BJ (cell line): ENCODE data around the gene IGFBPL1. TPM values are rescaled to one million over a fixed set of nuclear protein-coding genes. Genes with fewer than 3 reads are reported as not detected.
"Not testable (repeated sequence)": the region's sequence is repeated elsewhere in the genome, so short reads cannot be mapped to it uniquely, and the experiment has no call there.

Experiments used
- CTCF ChIA-PET: fragments of 350-600 bp; formaldehyde crosslinking; extraction: SDS; loops from one replicate; lab custom pipeline; 2021; ENCODE audit warnings: antibody characterized with exemption, inconsistent platforms; lab: Yijun Ruan, JAX
- POLR2A ChIA-PET: fragments of 300-600 bp; sonication (Branson Sonifier 250); formaldehyde crosslinking; extraction: SDS; loops from one replicate; lab custom pipeline; 2021; ENCODE audit warnings: antibody characterized with exemption; lab: Charles Lee
- DNase-seq: peaks from one replicate; pipeline ENCODE4 v3.0.0-alpha.2; 2011; ENCODE audit warnings: low read depth
- H3K27me3 ChIP-seq: 2 replicates; pipeline ENCODE4 v1.6.0; 2011; ENCODE audit warnings: low read length; ENCODE audit not compliant: control insufficient read depth, insufficient read depth
- H3K36me3 ChIP-seq: 2 replicates; pipeline ENCODE4 v1.5.1; 2011; ENCODE audit warnings: low read length; ENCODE audit not compliant: control insufficient read depth, insufficient read depth
- H3K4me3 ChIP-seq: 2 replicates; pipeline ENCODE4 v1.5.1; 2011; ENCODE audit warnings: low read depth, mild to moderate bottlenecking, control low read depth, low read length
- CTCF ChIP-seq: IDR thresholded peaks from 2 replicates; pipeline ENCODE4 v1.5.1; 2011; ENCODE audit warnings: low read depth, mild to moderate bottlenecking, control low read depth, inconsistent platforms, low read length, moderate library complexity; ENCODE audit not compliant: insufficient read depth
- polyA plus RNA-seq: library from polyadenylated mRNA; depleted of rRNA; stranded (reverse); fragments of >200 nt; gene quantifications from 2 replicates; pipeline ENCODE4 v1.2.3, GENCODE V29; 2011

Gene IGFBPL1
- polyA plus RNA-seq, 1 experiment = 0.37 TPM

GRCh38 chr9:38404314-38404713 lies 19.9 kb downstream of the IGFBPL1 start:
- Histone ChIP-seq H3K27me3 (peaks cover 3% of the 10 kb centered on the region), H3K36me3 (no peaks in the 10 kb centered on the region), H3K4me3 (no peak overlapping the region)
- CTCF ChIA-PET = interaction anchor here (1.0 to 2.1 kb wide), 3 partner anchors 15 to 316 kb away, joined by 3 to 7 read pairs (median 4); no protein-coding TSS in a partner anchor
- POLR2A ChIA-PET = no interaction called here
- no peak for DNase-seq
- no peak for TF ChIP-seq CTCF

GRCh38 chr9:38401994-38402393 lies 22.3 kb downstream of the IGFBPL1 start:
- ChIA-PET POLR2A (no interaction called here), CTCF (interaction anchor here (1.1 to 2.9 kb wide), 4 partner anchors 9 to 30 kb away, joined by 3 to 21 read pairs (median 4); no protein-coding TSS in a partner anchor)
- TF ChIP-seq CTCF = no peak
- H3K4me3 ChIP-seq = no peak overlapping the region
- H3K27me3 ChIP-seq = peaks cover 3% of the 10 kb centered on the region
- H3K36me3 ChIP-seq = peaks cover 1% of the 10 kb centered on the region
- no peak for DNase-seq

GRCh38 chr9:38399191-38399590 lies 25.1 kb downstream of the IGFBPL1 start:
- CTCF ChIA-PET = interaction anchor here (1.2 to 2.9 kb wide), 3 partner anchors 21 to 31 kb away, joined by 3 to 21 read pairs (median 3); no protein-coding TSS in a partner anchor
- POLR2A ChIA-PET = interaction anchor here (0.6 kb wide), 1 partner anchor 22 kb away, joined by 3 read pairs; no protein-coding TSS in a partner anchor

GRCh38 chr9:38396371-38396671 lies 27.9 kb downstream of the IGFBPL1 start:
- Histone ChIP-seq H3K4me3 (no peak overlapping the region), H3K36me3 (peaks cover 9% of the 10 kb centered on the region), H3K27me3 (no peaks in the 10 kb centered on the region)
- ChIA-PET POLR2A (no interaction called here), CTCF (no interaction called here)
- TF ChIP-seq CTCF = no peak
- DNase-seq = no peak

More at GRCh38 chr9:38399191-38399590, 25.1 kb downstream of the IGFBPL1 start:
- DNase-seq, H3K36me3 ChIP-seq, H3K27me3 ChIP-seq, H3K4me3 ChIP-seq: not testable (repeated sequence)

GRCh38 chr9:38395653-38396370 lies 28.4 kb downstream of the IGFBPL1 start:
- no peak overlapping the region for H3K4me3 ChIP-seq
- POLR2A ChIA-PET = no interaction called here
- no peaks in the 10 kb centered on the region for H3K27me3 ChIP-seq
- CTCF ChIA-PET = interaction anchor here (1.0 kb wide), 1 partner anchor 32 kb away, joined by 4 read pairs; no protein-coding TSS in a partner anchor
- peaks cover 9% of the 10 kb centered on the region for H3K36me3 ChIP-seq
- DNase-seq = no peak
- no peak for TF ChIP-seq CTCF
